ENCODE results near the gene OR9Q1.

Gene OR9Q1

DNA sequence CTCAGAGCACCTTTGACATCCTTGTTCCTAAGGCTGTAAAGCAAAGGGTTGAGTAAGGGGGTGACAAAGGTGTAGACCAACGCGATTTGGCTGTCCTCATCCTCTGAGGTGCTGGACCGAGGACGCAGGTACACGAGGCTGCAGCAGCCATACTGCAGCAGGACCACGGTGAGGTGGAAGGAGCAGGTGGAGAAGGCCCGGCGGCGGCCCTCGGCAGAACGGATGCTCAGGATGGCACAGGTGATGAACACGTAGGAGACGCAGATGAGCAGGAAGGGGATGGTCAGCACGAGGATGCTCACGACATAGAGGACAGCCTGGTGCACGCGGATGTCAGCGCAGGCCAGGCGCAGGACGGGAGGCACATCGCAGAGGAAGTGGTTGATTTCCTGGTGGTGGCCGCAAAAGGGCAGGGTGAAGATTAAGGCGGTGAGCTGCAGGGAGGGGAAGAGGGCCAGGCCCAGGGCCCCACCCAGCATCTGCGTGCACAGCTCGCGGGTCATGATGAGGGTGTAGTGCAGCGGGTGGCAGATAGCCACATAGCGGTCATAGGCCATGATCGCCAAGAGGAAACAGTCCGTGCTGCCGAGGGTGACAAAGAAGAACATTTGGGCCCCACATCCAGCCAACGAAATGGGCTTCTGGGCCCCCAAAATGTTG, 204.4 kb downstream of the OR9Q1 start:
- H3K4me3 ChIP-seq (ENCODE audit: low read length), result no peak overlapping the region
- TF ChIP-seq, protein P1, sequence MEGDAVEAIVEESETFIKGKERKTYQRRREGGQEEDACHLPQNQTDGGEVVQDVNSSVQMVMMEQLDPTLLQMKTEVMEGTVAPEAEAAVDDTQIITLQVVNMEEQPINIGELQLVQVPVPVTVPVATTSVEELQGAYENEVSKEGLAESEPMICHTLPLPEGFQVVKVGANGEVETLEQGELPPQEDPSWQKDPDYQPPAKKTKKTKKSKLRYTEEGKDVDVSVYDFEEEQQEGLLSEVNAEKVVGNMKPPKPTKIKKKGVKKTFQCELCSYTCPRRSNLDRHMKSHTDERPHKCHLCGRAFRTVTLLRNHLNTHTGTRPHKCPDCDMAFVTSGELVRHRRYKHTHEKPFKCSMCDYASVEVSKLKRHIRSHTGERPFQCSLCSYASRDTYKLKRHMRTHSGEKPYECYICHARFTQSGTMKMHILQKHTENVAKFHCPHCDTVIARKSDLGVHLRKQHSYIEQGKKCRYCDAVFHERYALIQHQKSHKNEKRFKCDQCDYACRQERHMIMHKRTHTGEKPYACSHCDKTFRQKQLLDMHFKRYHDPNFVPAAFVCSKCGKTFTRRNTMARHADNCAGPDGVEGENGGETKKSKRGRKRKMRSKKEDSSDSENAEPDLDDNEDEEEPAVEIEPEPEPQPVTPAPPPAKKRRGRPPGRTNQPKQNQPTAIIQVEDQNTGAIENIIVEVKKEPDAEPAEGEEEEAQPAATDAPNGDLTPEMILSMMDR (conservative IDR thresholded peaks at IDR 0.05; ENCODE audit: low read length), result no peak
- DNase-seq (ENCODE audit: low read depth), result no peak
